Ishikawa (cell line): ENCODE data around the gene KDSR.

Experiments used
- CREB1 ChIP-seq: IDR thresholded peaks from 2 replicates; pipeline ENCODE4 v1.6.1; 2012; ENCODE audit warnings: low read depth
- NFIC ChIP-seq: IDR thresholded peaks from 2 replicates; pipeline ENCODE4 v1.6.1; 2012
- RAD21 ChIP-seq: IDR thresholded peaks from 2 replicates; pipeline ENCODE4 v1.6.1; 2012; ENCODE audit warnings: low read depth
- TAF1 ChIP-seq: IDR thresholded peaks from 2 replicates; pipeline ENCODE4 v1.6.1; 2012; ENCODE audit warnings: low read depth, mild to moderate bottlenecking
- TCF12 ChIP-seq: IDR thresholded peaks from 2 replicates; pipeline ENCODE4 v1.6.1; 2012; ENCODE audit warnings: low read depth
- TF ChIP-seq, protein P1 (sequence below): IDR thresholded peaks from 2 replicates; pipeline ENCODE4 v1.6.1; 2012; ENCODE audit warnings: low read depth, mild to moderate bottlenecking

DNA sequence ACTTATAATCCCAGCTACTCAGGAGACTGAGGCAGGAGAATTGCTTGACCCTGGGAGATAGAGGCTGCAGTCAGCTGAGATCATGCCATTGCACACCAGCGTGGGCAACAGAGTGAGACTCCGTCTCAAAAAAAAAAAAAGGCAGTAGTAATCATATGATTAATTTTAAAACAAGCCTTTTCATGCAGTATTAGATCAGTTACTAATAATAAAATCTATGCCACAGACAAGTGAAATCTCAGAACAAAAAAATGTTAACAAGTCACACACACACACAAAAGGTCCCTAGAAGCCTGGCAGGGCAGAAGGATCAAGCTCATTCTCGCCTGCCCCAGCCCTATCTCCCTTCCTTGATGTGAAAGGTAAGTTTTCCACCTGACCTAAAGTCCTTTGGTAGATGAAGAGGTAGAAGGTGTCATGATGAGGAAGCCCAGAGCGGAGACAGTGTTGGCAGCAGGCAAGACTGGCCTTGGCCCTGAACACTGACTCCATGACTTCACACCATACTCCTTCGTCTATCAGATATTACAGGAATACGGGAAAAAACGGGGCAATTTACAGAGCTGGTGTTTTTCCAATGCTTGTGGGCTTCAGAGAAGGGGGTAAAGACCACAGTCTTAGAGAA, 10.6 kb downstream of the KDSR start:
- TF ChIP-seq NFIC (no peak), RAD21 (no peak), TAF1 (no peak), CREB1 (no peak), TCF12 (no peak)
- TF ChIP-seq, protein P1, sequence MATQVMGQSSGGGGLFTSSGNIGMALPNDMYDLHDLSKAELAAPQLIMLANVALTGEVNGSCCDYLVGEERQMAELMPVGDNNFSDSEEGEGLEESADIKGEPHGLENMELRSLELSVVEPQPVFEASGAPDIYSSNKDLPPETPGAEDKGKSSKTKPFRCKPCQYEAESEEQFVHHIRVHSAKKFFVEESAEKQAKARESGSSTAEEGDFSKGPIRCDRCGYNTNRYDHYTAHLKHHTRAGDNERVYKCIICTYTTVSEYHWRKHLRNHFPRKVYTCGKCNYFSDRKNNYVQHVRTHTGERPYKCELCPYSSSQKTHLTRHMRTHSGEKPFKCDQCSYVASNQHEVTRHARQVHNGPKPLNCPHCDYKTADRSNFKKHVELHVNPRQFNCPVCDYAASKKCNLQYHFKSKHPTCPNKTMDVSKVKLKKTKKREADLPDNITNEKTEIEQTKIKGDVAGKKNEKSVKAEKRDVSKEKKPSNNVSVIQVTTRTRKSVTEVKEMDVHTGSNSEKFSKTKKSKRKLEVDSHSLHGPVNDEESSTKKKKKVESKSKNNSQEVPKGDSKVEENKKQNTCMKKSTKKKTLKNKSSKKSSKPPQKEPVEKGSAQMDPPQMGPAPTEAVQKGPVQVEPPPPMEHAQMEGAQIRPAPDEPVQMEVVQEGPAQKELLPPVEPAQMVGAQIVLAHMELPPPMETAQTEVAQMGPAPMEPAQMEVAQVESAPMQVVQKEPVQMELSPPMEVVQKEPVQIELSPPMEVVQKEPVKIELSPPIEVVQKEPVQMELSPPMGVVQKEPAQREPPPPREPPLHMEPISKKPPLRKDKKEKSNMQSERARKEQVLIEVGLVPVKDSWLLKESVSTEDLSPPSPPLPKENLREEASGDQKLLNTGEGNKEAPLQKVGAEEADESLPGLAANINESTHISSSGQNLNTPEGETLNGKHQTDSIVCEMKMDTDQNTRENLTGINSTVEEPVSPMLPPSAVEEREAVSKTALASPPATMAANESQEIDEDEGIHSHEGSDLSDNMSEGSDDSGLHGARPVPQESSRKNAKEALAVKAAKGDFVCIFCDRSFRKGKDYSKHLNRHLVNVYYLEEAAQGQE = no peak
